Activated CD4-positive, CD25-positive, alpha-beta regulatory T cell treated with anti-CD3 and anti-CD28 coated beads, Interleukin-2, amount 50 U/mL, for 16 hours (primary cell): ENCODE results near the gene UFM1.
"Not testable (repeated sequence)": the region's sequence is repeated elsewhere in the genome, so short reads cannot be mapped to it uniquely, and the experiment has no call there.

Experiments used
- DNase-seq: peaks from one replicate; pipeline ENCODE4 v3.0.0-alpha.2; 2020; ENCODE audit warnings: low read depth, low spot score

Gene UFM1

DNA sequence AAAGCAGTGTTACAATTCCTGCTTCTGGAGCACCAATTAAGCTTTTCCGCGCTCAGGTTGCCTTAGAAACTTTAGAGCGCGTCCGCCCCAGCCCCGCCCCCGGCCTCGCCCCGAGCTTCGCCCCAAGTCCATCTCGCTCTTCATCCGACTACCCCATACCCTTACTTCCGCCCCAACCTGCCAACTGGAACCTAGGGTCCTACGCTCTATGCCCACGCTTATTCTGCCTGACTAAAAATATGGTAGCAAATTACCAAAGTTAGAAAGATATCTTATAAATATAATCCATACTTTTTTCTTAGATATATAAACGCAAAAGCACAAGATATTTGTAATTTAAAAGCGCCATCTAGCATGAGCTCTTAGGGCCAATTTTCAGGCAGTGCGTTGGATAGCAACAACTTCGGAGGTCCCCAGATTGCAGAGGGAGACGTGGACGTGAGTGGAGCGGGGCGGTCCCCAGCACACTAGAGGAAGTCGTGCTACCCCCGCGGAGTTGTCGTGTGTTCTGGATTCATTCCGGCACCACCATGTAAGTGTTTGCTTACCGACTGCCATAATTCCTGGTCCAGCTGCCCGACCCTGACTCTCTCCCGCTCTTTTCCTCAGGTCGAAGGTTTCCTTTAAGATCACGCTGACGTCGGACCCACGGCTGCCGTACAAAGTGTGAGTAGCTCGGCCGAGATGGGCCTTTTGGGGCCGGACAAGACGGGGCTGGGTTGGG, at the start of gene UFM1:
TSS of gene UFM1 (plus strand) at position 462 of the 724 bp plus-strand sequence. CDS start at position 531, 69 bp downstream.
- peak; percentile 74 for DNase-seq

DNA sequence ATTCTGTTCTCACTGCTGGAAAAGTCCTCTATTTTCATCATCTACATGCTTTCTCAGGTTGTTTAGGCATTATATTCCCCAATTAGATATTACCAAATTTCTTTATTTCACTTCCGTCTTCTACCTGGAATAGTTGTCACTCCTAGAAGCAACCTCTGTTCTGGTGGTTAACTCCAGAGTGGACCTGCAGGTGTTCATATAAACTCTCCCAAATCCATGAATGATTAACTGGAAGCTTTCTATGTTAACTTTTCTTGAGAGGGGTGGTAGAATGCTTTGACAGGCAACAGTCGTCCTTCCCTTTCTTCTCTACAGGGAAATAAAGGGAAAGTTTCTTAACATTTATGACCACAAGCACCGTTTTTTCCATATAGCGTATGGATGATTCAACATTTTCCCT, 48.4 kb upstream of the UFM1 start:
- no peak for DNase-seq

DNA sequence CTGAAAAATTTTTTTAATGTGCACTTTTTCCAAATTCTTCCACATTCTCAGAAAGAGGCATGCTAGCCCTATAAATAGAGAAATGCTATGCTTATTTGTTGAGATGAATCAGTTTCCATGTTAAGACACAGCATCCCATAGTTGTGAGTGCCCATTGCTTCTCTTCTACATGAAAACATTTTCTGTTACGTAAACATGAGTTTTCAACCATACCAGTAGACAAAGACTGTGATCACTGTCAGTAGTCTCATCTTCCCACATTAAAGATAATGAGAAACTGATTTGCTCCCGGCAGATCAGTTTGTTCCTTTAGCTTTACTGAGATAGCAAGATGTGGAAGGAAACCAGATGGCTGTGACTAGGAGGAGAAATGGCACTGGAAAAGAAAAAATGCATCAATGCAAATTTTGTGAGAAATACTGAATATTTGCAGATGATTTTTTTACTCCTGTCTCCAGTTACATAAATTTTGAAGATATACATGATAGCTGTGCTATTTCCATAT, 45.8 kb upstream of the UFM1 start:
- DNase-seq: no peak

GRCh38 chr13:38308736-38309135, 40.9 kb upstream of the UFM1 start:
- no peak for DNase-seq

- no peak for DNase-seq
Measured at GRCh38 chr13:38309397-38309796, 40.3 kb upstream of the UFM1 start.

DNA sequence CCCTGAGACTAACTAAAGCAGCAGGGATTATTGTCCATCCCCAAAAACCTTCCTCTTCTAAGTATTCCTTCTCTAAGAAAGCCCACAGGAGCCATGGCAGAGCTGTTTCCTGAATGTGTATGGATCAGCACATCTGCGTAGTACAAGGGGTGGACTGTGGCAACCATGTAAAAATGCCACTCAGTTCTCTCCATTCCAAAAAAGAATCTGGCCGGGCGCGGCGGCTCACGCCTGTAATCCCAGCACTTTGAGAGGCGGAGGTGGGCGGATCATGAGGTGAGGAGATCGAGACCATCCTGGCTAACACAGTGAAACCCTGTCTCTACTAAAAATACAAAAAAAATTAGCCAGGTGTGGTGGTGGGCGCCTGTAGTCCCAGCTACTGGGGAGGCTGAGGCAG, 38.5 kb upstream of the UFM1 start:
- DNase-seq: not testable (repeated sequence)

- no peak for DNase-seq
Measured at GRCh38 chr13:38316129-38316528, 33.5 kb upstream of the UFM1 start.

- DNase-seq: no peak
Measured at GRCh38 chr13:38321654-38322053, 28.0 kb upstream of the UFM1 start.

DNA sequence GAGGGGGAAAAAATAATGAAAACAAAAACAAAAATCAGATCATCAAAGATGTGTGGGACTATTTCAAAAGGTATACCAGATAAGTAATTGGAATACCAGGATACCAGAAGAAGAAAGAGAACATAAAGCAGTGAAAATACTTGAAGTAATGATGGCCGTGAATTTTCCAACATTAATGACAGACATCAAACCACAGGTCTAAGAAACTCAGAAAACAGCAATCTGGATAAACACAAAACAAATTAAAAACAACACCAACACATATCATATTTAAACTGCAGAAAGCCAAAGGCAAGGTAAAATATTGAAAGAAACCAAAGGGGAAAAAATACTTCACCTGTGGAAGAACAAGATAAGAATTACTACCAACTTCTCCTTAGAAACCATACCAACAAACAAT, 24.2 kb upstream of the UFM1 start:
- no peak for DNase-seq

DNA sequence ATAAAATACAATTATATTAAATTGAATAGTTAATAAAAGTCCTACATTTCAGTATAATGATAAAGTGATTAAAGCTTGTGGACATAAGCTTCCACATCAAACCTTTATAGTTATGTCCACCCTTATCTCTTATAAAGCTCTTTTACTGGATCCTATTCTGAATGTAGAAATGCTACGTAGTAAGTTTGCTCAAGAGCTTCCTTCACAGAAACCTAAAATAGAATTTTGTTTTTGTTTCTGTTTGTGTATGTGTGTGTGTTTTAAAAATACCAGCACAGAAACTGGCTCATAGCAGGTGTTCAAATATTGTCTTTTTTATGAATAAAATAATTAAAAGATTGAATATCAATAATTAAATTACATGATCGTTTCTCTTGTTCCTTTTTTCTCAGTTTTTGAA, 21.0 kb upstream of the UFM1 start:
- DNase-seq: no peak

DNA sequence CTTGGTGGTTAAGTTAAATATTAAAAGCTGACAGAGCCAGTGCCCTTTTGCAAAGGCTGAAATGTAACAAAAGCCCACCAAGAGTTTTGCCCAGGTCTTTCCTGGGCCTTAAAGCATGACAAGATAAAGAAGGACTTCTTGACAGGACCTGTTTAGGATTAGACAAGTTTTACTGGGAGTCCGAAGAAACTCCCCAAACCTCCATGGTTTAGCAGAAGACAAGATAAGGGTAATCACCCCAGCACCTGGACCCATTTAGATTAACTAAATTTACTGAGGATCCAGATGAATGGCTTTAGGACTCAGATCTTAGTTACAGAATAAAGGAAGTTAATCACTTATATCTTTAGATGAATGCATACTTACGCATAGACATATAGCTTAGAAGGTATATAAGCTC, 14.8 kb upstream of the UFM1 start:
- no peak for DNase-seq

GRCh38 chr13:38338089-38338488, 11.6 kb upstream of the UFM1 start:
- no peak for DNase-seq

GRCh38 chr13:38340624-38341023, 9.0 kb upstream of the UFM1 start:
- no peak for DNase-seq

DNA sequence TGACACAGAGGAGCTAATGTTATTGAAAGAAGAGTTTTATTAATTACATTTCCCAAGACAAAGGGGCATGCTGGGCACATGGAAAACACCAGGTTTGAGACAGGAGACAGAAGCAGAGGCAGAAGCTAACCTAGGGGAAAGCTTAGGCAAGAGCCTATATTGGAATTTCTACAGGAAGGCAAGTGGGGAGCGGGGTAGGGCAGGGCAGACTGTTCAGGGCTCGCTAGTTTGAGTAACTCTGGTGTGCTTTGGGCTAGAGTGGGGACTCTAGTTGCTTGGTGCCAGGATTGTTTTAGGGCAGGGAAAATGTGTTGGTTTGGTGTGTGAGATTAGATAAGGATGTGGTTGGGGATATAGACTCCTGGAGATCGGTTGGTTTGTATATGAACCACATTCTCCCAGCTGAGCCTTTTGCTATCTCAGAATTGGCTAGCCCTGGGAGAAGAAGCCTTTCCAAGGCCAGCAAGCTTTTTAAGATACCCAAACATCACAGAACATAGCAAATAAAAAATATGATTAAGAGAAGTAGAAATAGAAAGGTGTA, 8.4 kb upstream of the UFM1 start:
- no peak for DNase-seq

GRCh38 chr13:38346764-38347163, 2.9 kb upstream of the UFM1 start:
- DNase-seq: no peak

GRCh38 chr13:38348861-38349389, 726 bp upstream of the UFM1 start:
- DNase-seq: no peak

DNA sequence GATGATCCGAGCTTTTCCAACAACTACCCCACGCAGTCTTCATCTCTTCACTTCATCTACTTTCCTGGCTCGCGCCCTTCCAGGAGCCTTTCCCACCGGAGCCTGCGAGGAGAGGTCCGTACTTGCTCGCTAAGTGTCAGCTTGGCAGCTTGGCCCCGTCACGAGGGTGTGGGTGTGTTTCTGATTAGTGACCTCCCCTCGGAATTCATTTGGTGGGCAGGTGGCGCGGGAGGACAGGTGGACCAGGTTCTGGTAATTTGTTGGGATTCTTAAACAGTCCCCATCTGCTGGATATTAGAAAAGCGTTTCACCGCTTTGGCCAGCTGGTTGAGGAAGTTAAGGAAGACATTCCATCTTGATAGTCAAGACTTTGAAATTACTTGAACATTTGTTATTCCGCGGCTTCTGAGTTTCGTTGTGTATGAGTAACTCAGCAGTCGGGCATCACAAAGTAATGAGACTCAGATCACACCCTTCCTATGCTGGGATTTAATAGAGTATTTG, 515 bp downstream of the UFM1 start:
- DNase-seq: peak; percentile 32

GRCh38 chr13:38355595-38356119, 6.0 kb downstream of the UFM1 start:
- no peak for DNase-seq

DNA sequence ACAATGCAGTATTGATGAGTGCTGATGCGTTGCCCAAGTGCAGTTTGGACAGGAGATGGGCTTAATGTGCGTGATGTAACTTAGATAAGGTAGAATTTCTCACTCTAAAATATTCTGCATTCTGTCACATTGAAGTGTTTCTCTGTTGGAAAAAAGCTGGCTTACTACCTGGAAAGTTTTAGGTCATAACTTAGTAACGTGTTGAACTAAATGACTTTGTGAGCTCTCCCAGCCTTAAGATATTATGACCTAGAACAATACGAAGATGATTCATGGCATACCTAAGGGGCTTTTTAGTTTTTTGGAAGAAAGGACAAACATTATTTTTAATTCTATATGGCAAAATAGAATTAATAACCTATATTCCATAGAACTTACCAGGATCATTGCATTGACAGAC, 9.0 kb downstream of the UFM1 start:
- no peak for DNase-seq

GRCh38 chr13:38361542-38362262, 12.1 kb downstream of the UFM1 start:
- DNase-seq: no peak

GRCh38 chr13:38363219-38363618, 13.6 kb downstream of the UFM1 start:
- no peak for DNase-seq

GRCh38 chr13:38363746-38364145, 14.1 kb downstream of the UFM1 start:
- not testable (repeated sequence) for DNase-seq
